Neutrophil (primary cell): ENCODE results near the gene WDR81.
"Not testable (repeated sequence)": the region's sequence is repeated elsewhere in the genome, so short reads cannot be mapped to it uniquely, and the experiment has no call there.

Source experiments
- H3K27ac ChIP-seq: fragments of 200-600 bp; sonication (generic); 2 replicates; pipeline ENCODE4 v1.5.1; 2016; ENCODE audit warnings: mild to moderate bottlenecking, moderate library complexity
- H3K27me3 ChIP-seq: fragments of 200-600 bp; sonication (generic); 2 replicates; pipeline ENCODE4 v1.6.0; 2016; ENCODE audit warnings: mild to moderate bottlenecking
- H3K36me3 ChIP-seq: fragments of 200-600 bp; sonication (generic); 2 replicates; pipeline ENCODE4 v1.5.1; 2017
- H3K4me1 ChIP-seq, 2 experiments: fragments of 200-600 bp in 1 of 2; sonication (generic) in 1 of 2; 1 replicate in 1 of 2; 2 replicates in 1 of 2; pipeline versions ENCODE4 v1.5.1 to v1.6.1; 2013 to 2016; ENCODE audit warnings: low read depth in 1 of 2, low read length in 1 of 2, mild to moderate bottlenecking in 1 of 2, moderate library complexity in 1 of 2; ENCODE audit not compliant: control insufficient read depth in 1 of 2, insufficient read depth in 1 of 2
- H3K4me3 ChIP-seq, 2 experiments: fragments of 200-600 bp in 1 of 2; sonication (generic) in 1 of 2; 1 replicate in 1 of 2; 2 replicates in 1 of 2; pipeline ENCODE4 v1.5.1; 2013 to 2016; ENCODE audit warnings: low read depth in 1 of 2, low read length in 1 of 2, mild to moderate bottlenecking in 1 of 2, moderate library complexity in 1 of 2
- H3K9me3 ChIP-seq: fragments of 200-600 bp; sonication (generic); 2 replicates; pipeline ENCODE4 v1.5.1; 2016
- CTCF ChIP-seq: fragments of 200-600 bp; sonication (generic); IDR thresholded peaks from 2 replicates; pipeline ENCODE4 v1.5.1; 2016; ENCODE audit warnings: antibody characterized with exemption

The WDR81 gene

GRCh38 chr17:1735834-1736347 is 11.4 kb downstream of the WDR81 start:
- H3K27me3 ChIP-seq = no peaks in the 10 kb centered on the region

GRCh38 chr17:1736348-1737281 is 12.1 kb downstream of the WDR81 start:
- Histone ChIP-seq H3K4me3 (no peak overlapping the region), H3K4me1 (no peaks in the 10 kb centered on the region)

More at GRCh38 chr17:1735834-1736347, 11.4 kb downstream of the WDR81 start:
- no peaks in the 10 kb centered on the region for H3K9me3 ChIP-seq
- no peaks in the 10 kb centered on the region for H3K4me1 ChIP-seq
- H3K36me3 ChIP-seq = peaks cover 51% of the 10 kb centered on the region
- no peak overlapping the region for H3K27ac ChIP-seq
- TF ChIP-seq CTCF = no peak
- no peak overlapping the region for H3K4me3 ChIP-seq

GRCh38 chr17:1737531-1738291 is 13.2 kb downstream of the WDR81 start:
- Histone ChIP-seq H3K4me1 (no peaks in the 10 kb centered on the region), H3K4me3 (no peak overlapping the region), H3K27ac (no peak overlapping the region), H3K27me3 (no peaks in the 10 kb centered on the region), H3K9me3 (no peaks in the 10 kb centered on the region), H3K36me3 (peaks cover 43% of the 10 kb centered on the region)
- no peak for TF ChIP-seq CTCF

More at GRCh38 chr17:1736348-1737281, 12.1 kb downstream of the WDR81 start:
- no peaks in the 10 kb centered on the region for H3K9me3 ChIP-seq
- TF ChIP-seq CTCF = no peak
- no peak overlapping the region for H3K27ac ChIP-seq
- H3K36me3 ChIP-seq = peaks cover 49% of the 10 kb centered on the region
- H3K27me3 ChIP-seq = no peaks in the 10 kb centered on the region

GRCh38 chr17:1741899-1742298 is 17.4 kb downstream of the WDR81 start:
- not testable (repeated sequence) for H3K27me3 ChIP-seq, H3K27ac ChIP-seq, H3K4me1 ChIP-seq, H3K9me3 ChIP-seq, H3K4me3 ChIP-seq
- peaks cover 11% of the 10 kb centered on the region for H3K36me3 ChIP-seq

GRCh38 chr17:1742371-1743087 is 18.0 kb downstream of the WDR81 start, which contains the start of gene SERPINF2:
SERPINF2 (plus strand) TSS chr17:1742871; CDS start chr17:1744996, 2,125 bp downstream.
- Histone ChIP-seq H3K9me3 (no peaks in the 10 kb centered on the region), H3K36me3 (peaks cover 5% of the 10 kb centered on the region), H3K27ac (no peak within 1 kb of the TSS), H3K27me3 (no peaks in the 10 kb centered on the region), H3K4me1 (no peaks in the 10 kb centered on the region), H3K4me3 (no peak within 1 kb of the TSS)
- no peak for TF ChIP-seq CTCF
